PC-9 (cell line): ENCODE measurements around the gene RETN. TPM values are rescaled to one million over a fixed set of nuclear protein-coding genes. Genes with fewer than 3 reads are reported as not detected.

Experiments
- BruUV-seq: library from RNA; stranded (reverse); fragments of 400-500 nt; replicated peaks from 2 replicates; lab custom pipeline; 2021; lab: Mats Ljungman, UMichigan
- CTCF ChIA-PET: fragments of 300-600 bp; sonication (Branson Sonifier 250); formaldehyde crosslinking; loops from one replicate; lab custom pipeline; 2022; ENCODE audit warnings: antibody characterized with exemption; lab: Charles Lee
- POLR2A ChIA-PET: fragments of 300-600 bp; sonication (Branson Sonifier 250); formaldehyde crosslinking; loops from one replicate; lab custom pipeline; 2022; ENCODE audit warnings: antibody characterized with exemption; ENCODE audit not compliant: unreplicated experiment; lab: Charles Lee
- DNase-seq, 2 experiments: peaks; one replicate each; pipeline versions ENCODE4 v3.0.0 to v3.0.0-alpha.2; 2015 to 2022; ENCODE audit warnings: mixed read lengths in 1 of 2
- H2AFZ ChIP-seq: fragments of 200-600 bp; sonication (generic); 2 replicates; pipeline ENCODE4 v1.8.1; 2017; ENCODE audit warnings: antibody characterized with exemption
- H3F3A ChIP-seq: fragments of 200-600 bp; sonication (generic); 2 replicates; pipeline ENCODE4 v1.8.1; 2017; ENCODE audit warnings: antibody characterized with exemption, mild to moderate bottlenecking, low read depth; ENCODE audit not compliant: insufficient read depth
- H3K27ac ChIP-seq: fragments of 200-600 bp; sonication (generic); 2 replicates; pipeline ENCODE4 v1.6.1; 2016; ENCODE audit warnings: mixed run types
- H3K27me3 ChIP-seq: fragments of 200-600 bp; sonication (generic); 2 replicates; pipeline ENCODE4 v1.6.1; 2016; ENCODE audit warnings: low read depth, mixed run types; ENCODE audit not compliant: insufficient read depth
- H3K36me3 ChIP-seq: fragments of 200-600 bp; sonication (generic); 2 replicates; pipeline ENCODE4 v1.6.1; 2016; ENCODE audit warnings: low read depth, mixed run types
- H3K4me1 ChIP-seq: fragments of 200-600 bp; sonication (generic); replicated peaks from 2 replicates; pipeline ENCODE4 v1.6.1; 2016; ENCODE audit warnings: mixed run types; ENCODE audit not compliant: insufficient read depth
- H3K4me2 ChIP-seq: fragments of 200-600 bp; sonication (generic); 2 replicates; pipeline ENCODE4 v1.6.1; 2017; ENCODE audit warnings: mixed run types
- H3K4me3 ChIP-seq: fragments of 200-600 bp; sonication (generic); 2 replicates; pipeline ENCODE4 v1.6.1; 2016; ENCODE audit warnings: mixed run types
- H3K79me2 ChIP-seq: fragments of 200-600 bp; sonication (generic); 2 replicates; pipeline ENCODE4 v1.6.1; 2017; ENCODE audit warnings: low read depth, mixed run types
- H3K9me2 ChIP-seq: fragments of 200-600 bp; sonication (generic); 2 replicates; pipeline ENCODE4 v1.8.1; 2017; ENCODE audit warnings: mild to moderate bottlenecking; ENCODE audit not compliant: insufficient read depth
- H3K9me3 ChIP-seq: fragments of 200-600 bp; sonication (generic); 2 replicates; pipeline ENCODE4 v1.8.1; 2016; ENCODE audit warnings: low read depth; ENCODE audit not compliant: insufficient read depth
- H4K20me1 ChIP-seq: fragments of 200-600 bp; sonication (generic); 2 replicates; pipeline ENCODE4 v1.8.1; 2017; ENCODE audit not compliant: insufficient read depth
- CTCF ChIP-seq: fragments of 200-600 bp; sonication (generic); conservative IDR thresholded peaks from 2 replicates; pipeline ENCODE4 v1.6.1; 2017; ENCODE audit warnings: mixed run types, antibody characterized with exemption, mild to moderate bottlenecking, moderate library complexity
- EZH2 ChIP-seq: fragments of 200-600 bp; sonication (generic); IDR thresholded peaks from 2 replicates; pipeline ENCODE4 v1.8.0; 2017; ENCODE audit warnings: antibody characterized with exemption, low read depth
- intact Hi-C: fragments of 100-400 bp; cut with micrococcal nuclease; formaldehyde crosslinking; loops from one replicate; pipeline ENCODE4 v1.10.0; 2022; ENCODE audit not compliant: unreplicated experiment
- total RNA-seq: library from RNA; stranded (reverse); gene quantifications from 2 replicates; pipeline ENCODE4 v1.2.3, GENCODE V29; 2021

RETN gene
- total RNA-seq, 1 experiment from 2014 or later: not detected

DNA sequence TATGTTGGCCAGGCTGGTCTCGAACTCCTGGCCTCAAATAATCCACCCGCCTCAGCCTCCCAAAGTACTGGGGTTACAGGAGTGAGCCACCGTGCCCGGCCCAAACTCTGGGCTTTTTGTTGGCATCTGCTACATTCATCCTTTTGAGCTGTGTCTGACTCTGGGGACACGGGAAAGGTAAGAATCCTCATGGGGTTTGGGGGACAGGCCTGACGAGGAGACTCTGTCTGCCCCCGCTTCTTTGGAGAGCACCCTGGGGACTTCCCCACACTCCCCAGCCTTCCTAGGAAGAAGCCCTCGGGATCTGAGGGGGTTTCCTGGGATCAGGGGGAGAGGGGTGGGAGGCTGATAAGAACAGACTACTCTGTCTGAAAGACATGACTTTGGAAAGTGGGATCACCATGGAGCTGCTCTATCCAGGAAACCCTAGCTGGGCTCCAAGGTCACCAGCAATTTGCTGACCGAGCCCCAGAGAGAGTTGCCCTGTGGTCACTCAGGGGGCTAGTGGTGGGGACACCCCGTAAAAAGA is 41.1 kb downstream of the RETN start:
- Histone ChIP-seq H3K36me3 (no peaks in the 10 kb centered on the region), H3K27ac (no peak overlapping the region), H4K20me1 (no peaks in the 10 kb centered on the region), H3K27me3 (no peaks in the 10 kb centered on the region), H3F3A (no peaks in the 10 kb centered on the region), H3K9me2 (no peaks in the 10 kb centered on the region), H2AFZ (no peak overlapping the region), H3K79me2 (no peaks in the 10 kb centered on the region), H3K4me2 (no peak overlapping the region), H3K4me1 (no peaks in the 10 kb centered on the region), H3K9me3 (no peaks in the 10 kb centered on the region), H3K4me3 (no peak overlapping the region)
- intact Hi-C loops: no loop called here
- DNase-seq: no peak
- no TSS peak for BruUV-seq
- POLR2A ChIA-PET: no interaction called here
- no peak for TF ChIP-seq EZH2
- no peak for TF ChIP-seq CTCF
- CTCF ChIA-PET: no interaction called here

DNA sequence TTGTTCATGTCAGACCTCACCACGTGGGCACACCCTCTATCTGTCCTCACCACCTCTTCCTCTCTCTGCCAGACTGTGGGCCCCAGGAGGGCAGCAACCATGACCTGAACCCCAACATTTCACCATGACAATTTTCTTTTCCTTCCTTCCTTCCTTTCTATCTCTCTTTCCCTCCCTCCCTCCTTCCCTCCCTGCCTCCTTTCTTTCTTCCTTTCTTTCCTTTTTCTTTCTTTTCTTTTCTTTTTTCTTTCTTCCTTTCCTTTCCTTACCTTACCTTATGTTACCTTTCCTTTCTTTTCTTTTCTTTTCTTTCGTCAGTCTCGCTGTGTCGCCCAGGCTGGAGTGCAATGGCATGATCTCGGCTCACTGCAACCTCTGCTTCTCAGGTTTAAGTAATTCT is 41.8 kb downstream of the RETN start:
- no peaks in the 10 kb centered on the region for H3K36me3 ChIP-seq
- no peaks in the 10 kb centered on the region for H4K20me1 ChIP-seq
- H3K27me3 ChIP-seq: no peaks in the 10 kb centered on the region
- no peaks in the 10 kb centered on the region for H3K9me3 ChIP-seq
- no peaks in the 10 kb centered on the region for H3K4me1 ChIP-seq
- H3F3A ChIP-seq: no peaks in the 10 kb centered on the region
- intact Hi-C loops: no loop called here
- TF ChIP-seq EZH2 (no peak), CTCF (no peak)
- H2AFZ ChIP-seq: no peak overlapping the region
- H3K4me3 ChIP-seq: no peak overlapping the region
- H3K9me2 ChIP-seq: no peaks in the 10 kb centered on the region
- CTCF ChIA-PET: no interaction called here
- H3K4me2 ChIP-seq: no peak overlapping the region
- H3K27ac ChIP-seq: no peak overlapping the region
- BruUV-seq: no TSS peak
- no peaks in the 10 kb centered on the region for H3K79me2 ChIP-seq
- DNase-seq: no peak
- POLR2A ChIA-PET: no interaction called here

DNA sequence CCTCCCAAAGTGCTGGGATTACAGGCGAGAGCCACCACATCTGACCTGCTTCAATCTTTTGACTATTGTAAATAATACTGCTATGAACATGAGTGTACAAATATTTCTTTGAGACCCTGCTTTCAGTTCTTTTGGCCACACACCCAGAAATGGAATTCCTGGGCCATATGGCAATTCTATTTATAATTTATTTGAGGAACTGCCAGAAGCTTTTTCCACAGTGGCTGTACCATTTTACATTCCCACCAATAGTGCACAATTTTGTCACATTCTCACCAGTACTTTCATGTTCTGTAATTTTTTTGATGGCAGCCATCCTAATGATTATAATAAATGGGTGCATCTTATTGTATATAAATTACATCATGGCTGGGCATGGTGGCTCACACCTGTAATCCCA is 46.8 kb downstream of the RETN start:
- intact Hi-C loops: no loop called here
- no peaks in the 10 kb centered on the region for H3K9me2 ChIP-seq
- CTCF ChIA-PET: no interaction called here
- H3K9me3 ChIP-seq: 0 out of 2 replicates have a peak, but pooled peaks cover 3% of the 10 kb centered on the region
- no peak overlapping the region for H3K4me3 ChIP-seq
- no peak overlapping the region for H3K4me2 ChIP-seq
- no peaks in the 10 kb centered on the region for H3K4me1 ChIP-seq
- no peak overlapping the region for H2AFZ ChIP-seq
- TF ChIP-seq CTCF: no peak
- TF ChIP-seq EZH2: no peak
- DNase-seq: no peak
- H3K36me3 ChIP-seq: no peaks in the 10 kb centered on the region
- no TSS peak for BruUV-seq
- H3F3A ChIP-seq: no peaks in the 10 kb centered on the region
- no peaks in the 10 kb centered on the region for H3K79me2 ChIP-seq
- POLR2A ChIA-PET: interaction anchor here (0.7 kb wide), 1 partner anchor 156 kb away, joined by 4 read pairs; no protein-coding TSS in a partner anchor
- no peaks in the 10 kb centered on the region for H4K20me1 ChIP-seq
- H3K27me3 ChIP-seq: peaks cover 5% of the 10 kb centered on the region; the same call in 1 of the 2 replicates
- no peak overlapping the region for H3K27ac ChIP-seq
